Measurements from ENCODE around the gene MVD.

Gene MVD

GRCh38 chr16:88638323-88639230 is 24.3 kb downstream of the MVD start, which contains the start of gene IL17C:
IL17C (plus strand) TSS chr16:88638572; CDS start chr16:88638642, 70 bp downstream.
- DNase-seq, result peak; percentile 26

GRCh38 chr16:88636488-88637265 is 26.2 kb downstream of the MVD start:
- DNase-seq, result no peak

DNA sequence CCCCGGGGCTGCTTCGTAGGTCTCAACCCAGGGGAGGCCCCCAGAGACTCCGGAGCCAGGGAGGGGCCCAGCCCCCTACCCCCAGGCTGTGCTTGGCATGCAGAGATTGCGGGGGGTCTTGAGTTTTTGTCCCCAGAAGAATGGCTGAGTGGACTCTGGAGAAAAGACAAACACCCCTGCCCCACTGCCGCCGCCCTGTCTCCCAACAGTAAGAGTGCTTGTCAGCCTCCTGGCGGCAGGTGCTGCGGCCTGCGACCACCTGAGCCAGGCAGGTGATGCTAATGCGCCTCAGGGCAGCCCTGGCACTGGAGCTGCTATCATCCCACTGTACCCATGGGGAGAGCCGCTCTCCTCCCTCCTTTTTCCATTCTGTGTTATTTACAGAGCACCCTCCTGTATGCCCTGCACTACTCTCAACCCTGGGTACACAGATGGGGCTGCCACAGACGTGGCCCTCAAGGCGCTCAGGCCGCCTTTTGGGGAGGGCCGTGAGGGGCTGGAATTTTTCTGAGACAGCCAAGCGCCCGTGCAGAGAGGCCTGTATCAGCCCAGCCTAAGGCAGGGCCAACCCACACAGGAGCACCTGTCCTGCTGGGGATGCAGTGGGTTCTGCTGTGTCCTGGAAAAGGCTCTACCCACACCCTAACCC is 27.1 kb downstream of the MVD start:
- DNase-seq, result no peak

DNA sequence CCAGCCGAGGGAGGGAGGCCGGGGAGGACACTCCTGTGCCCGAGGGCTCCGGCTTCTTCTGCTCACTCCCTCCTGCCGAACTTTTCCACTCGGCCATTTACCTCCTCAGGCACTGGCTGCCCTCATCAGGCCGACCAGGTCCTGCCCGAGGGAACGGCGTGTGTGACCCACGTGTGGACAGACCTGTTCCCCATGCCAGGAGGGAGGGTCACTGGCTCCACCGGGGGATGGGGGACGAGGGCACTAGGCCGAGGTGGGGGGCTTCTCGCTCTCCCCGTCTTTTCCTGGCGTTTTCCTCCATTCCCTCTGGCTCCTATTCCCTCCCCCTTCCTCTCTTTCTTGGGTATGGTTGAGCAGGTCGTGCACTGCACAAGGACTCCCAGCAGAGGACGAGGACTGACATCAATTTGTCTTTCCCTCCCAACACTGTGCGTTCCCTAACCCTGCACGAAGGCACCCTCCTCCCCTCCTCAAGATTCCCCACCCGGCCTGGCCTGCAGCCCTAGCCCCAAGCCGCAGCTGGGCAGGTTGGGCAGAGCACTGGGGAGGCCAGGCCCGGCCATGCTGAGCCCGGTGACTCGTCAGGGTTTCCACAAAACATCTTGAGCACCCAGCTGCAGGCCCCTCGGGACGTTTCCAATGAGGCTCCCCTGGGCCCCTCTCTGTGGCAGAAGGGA is 27.8 kb downstream of the MVD start:
- DNase-seq, result no peak

GRCh38 chr16:88634141-88634993 is 28.5 kb downstream of the MVD start:
- peak; percentile 53 for DNase-seq

GRCh38 chr16:88633684-88634140 is 29.2 kb downstream of the MVD start:
- peak; percentile 54 for DNase-seq

GRCh38 chr16:88632587-88632930 is 30.3 kb downstream of the MVD start:
- no peak for DNase-seq

DNA sequence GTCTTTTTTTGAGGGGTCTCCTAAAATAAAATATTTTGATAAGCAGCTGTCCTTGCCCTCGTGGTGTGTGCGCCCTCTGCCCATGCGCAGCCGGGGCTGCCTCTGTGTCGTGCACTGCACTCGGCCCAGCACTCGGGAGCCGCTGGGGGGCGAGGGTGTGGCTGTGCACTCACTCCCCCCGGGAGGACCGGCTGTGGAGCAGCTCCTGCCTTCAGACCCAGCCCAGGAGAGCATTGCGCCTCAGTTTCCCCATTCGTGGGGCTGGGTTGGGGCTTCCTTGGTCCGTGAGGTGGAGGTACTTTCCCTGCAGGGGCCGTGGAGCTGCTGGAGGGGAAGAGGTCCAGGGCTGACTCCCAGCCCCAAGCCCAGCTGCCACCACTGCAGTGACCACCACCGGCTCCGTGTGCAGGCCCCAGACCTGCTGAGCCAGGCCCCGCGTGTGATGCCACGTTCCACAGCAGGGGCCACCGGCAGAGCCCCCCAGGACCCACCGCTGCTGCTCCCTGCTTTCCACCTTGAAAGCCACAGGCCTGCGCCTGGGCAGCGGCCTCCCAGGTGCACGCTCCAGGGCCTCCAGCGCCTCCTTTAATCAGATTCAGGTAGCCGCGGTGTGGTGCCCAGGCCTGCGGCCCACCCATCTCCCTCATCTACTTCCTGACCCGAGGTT is 30.8 kb downstream of the MVD start:
- DNase-seq, result no peak

- no peak for DNase-seq
Measured at GRCh38 chr16:88631384-88631783, 31.5 kb downstream of the MVD start.

GRCh38 chr16:88630941-88631340 is 31.9 kb downstream of the MVD start:
- no peak for DNase-seq

DNA sequence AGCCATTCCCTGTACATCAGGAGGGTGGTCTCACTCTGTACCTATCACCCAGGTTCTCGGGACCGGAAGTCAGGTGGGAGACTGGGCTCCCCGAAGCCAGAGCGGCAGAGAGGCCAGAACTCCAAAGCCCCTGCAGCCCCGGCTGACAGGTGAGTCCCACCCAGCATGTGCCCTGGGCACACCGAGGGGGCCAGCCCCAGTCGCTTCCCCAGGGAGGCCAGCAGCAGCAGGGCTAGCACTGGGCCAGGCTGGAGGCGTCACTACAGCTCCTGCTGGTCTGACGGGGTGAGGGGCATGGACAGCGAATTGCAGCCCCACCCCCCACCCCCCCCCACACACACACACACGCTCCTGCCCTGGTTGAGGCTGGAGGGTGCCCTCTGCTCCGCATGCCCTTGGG is 32.5 kb downstream of the MVD start:
- no peak for DNase-seq

DNA sequence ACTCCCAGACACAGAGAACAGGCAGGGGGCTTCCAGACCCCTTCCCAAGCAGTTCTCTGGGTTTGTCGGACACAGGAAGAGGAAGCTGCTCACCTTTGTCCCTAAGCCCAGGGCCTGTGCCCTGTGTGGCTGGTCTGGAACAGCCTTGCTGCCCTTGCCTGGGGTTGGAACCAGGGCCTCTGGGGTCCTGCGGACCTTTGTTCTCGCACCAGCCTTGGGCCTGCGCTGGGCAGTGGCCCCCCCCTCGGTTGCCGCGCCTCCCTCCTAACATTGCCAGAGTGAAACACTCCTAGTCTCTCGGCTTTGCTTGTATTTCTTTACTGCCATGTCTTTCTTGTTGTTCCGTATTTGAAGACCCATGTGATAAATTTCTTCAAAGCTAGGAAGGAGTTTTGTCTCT is 33.1 kb downstream of the MVD start:
- no peak for DNase-seq

GRCh38 chr16:88628512-88628974 is 34.3 kb downstream of the MVD start:
- DNase-seq, result peak; percentile 37

DNA sequence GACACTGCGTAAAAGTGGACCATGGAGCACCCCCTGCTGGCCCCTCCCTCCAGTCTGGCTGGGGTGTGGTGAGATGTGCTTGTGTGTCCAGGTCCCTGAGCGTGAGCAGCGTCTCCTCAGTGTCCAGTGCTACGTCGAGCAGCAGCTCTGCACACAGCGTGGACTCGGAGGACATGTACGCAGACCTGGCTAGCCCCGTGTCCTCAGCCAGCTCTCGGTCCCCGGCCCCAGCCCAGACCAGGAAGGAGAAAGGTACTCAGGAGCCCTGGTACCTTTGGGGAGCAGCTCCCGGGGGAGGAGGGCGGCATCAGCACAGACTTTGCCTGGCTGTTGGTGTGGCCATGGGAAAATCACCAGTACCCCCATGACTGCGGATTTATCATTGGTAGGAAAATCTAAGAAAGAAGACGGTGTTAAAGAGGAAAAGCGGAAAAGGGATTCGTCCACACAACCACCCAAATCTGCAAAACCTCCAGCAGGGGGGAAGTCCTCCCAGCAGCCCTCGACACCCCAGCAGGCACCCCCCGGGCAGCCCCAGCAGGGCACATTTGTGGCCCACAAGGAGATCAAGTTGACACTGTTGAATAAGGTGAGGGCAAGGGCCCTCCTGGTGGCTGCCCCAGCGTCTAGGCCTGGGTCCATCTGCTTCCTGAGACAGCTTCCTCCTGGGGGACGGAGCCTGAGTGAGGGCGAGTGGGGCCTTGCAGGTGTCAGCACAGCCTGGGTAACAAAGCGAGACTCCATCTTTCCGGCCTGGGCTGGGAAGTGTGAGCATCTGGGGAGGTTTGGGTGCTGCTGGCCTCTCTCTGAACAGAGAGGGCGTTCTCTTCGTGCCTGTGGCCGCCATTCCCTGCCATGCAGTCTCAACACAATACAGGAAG is 35.1 kb downstream of the MVD start:
- no peak for DNase-seq

DNA sequence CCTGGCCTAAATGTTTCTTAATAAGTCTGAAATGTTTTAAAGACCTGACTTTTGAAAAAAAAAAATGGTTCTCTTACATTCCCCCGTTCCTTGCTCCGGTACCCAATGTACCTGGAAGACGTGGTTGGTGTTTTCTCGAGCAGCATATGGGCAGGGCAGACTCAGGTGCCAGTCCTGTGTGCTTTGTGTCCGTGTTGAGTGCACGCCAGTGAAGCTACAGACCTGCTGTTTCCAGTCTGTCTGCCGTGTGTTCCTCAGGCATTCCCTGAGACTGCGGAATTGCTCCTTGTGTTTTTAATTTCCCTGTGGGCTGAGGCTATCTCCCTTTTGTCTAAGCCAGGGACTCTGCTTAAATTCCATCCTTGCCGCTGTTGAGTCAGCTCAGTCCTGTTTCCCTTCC is 36.2 kb downstream of the MVD start:
- no peak for DNase-seq

- DNase-seq, result no peak
Measured at GRCh38 chr16:88624977-88625576, 37.8 kb downstream of the MVD start.

DNA sequence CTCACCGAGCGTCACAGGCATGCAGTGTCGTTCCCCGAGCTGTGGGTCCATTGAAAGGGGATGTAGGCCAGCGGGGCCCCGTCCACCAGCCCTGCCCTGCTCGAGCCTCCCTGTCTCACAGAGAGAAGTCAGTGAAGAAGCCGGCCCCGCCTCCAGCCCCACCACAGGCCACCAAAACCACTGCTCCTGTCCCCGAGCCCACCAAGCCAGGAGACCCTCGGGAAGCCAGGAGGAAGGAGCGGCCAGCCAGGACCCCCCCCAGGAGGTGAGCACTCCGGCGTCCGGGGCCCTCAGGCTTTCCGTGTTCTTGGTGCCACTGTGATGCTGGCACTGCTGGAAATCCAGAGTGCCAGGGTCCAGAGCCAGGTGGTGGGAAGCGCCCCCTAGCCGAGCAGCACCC is 38.4 kb downstream of the MVD start:
- DNase-seq, result no peak

DNA sequence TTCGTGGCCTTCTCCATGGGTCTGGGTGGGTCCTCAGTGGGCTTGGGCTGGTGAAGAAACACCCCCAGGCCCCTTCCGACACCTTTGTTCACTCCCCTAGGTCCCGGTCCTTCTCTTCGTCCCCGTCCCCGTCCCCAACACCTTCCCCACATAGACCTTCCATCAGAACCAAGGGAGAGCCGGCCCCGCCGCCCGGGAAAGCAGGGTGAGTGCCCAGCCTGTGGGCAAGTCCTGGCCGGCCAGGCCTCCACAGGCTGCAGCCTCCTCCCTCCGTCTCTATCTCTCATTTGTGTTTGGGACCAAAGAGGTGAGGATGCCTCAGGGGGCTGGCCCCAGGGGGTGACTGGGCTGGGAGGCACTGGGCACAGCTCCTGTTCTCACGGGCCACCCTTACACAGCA is 39.0 kb downstream of the MVD start:
- DNase-seq, result no peak

DNA sequence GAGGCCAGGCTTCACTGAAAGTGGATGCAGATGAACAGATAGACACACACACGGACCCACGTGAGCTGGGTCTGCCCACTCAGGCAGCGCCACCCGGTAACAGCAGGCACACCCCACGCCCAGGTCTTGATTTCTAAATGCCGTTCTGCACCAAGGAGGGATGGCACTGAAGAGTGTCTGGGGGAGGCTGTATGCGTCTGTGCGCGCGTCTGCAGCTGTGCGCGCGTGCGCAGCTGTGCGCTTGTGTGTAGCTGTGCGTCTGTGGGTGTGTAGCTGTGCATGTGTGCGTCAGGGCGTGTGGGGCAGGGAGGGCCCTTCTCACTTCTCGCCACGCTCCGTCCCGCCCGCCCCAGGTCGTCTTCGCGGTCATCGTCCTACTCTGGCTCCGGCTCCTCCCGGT is 40.0 kb downstream of the MVD start:
- DNase-seq, result no peak

GRCh38 chr16:88622125-88622524 is 40.8 kb downstream of the MVD start:
- no peak for DNase-seq
